SHP77 (cell line): Measurements from ENCODE around the gene CD200R1L.
"Not testable (repeated sequence)": the region's sequence is repeated elsewhere in the genome, so short reads cannot be mapped to it uniquely, and the experiment has no call there.

Experiments used
- DNase-seq, 2 experiments: peaks; one replicate each; lab custom pipeline; 2025; lab: John Stamatoyannopoulos, UW

The CD200R1L gene

DNA sequence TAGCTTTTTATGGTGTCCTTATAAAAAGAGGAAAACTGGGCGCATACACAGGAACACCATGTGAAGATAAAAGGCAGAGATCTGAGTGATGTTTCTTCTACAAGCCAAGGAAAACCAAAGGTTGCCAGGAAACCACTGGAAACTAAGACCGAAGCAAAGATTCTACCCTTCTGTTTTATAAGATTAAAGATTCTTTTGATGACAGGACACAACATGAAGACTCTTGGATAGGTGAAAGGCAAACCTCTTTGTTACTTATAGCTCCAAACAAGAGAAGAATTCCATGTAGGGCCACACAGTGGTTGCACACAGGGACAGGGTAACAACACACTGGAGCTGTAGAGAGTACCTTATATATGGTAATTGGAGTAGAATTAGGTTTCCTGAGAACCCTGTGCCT lies at the start of gene CD200R1L:
CD200R1L (minus strand) TSS at position 101 of the 400 bp plus-strand sequence. CDS start 17,497 bp downstream, outside the sequence.
- no peak for DNase-seq

- peak in 1 of 2 experiments; percentile 6 for DNase-seq
Observed at GRCh38 chr3:112894258-112894657, 47.6 kb upstream of the CD200R1L start.

GRCh38 chr3:112889357-112889756 lies 42.7 kb upstream of the CD200R1L start:
- no peak for DNase-seq

DNA sequence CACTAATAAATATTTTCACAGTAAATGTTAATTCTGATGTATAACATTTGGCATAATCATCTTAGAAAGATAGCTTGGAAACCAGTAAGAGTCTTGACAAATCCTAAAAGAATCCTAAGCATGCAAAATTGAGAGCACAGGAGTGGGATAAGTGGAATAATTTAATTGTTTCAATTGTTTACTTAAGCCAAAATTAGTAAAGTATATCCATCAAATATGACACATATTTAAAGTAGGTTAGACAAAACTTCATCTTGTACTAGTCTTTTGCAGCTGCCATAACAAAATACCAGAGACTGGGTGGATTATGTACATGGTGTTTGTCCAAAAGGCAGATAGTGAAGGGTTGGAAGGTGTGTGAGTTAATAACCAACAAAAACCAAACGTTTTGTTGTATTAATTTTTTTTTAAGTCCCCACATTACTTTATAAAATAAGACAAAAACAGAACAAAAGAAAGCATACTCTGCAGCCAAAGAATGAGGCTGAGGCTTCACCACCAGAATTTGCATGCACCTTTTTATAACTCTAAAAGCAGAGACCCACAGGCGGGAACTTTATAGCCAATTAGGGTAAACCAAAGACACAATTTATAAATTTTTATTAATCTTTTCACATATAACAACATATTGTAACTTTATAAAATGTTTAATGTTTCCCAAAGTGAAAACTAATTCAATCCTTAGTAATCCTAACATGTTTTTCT lies 41.9 kb upstream of the CD200R1L start:
- no peak for DNase-seq

DNA sequence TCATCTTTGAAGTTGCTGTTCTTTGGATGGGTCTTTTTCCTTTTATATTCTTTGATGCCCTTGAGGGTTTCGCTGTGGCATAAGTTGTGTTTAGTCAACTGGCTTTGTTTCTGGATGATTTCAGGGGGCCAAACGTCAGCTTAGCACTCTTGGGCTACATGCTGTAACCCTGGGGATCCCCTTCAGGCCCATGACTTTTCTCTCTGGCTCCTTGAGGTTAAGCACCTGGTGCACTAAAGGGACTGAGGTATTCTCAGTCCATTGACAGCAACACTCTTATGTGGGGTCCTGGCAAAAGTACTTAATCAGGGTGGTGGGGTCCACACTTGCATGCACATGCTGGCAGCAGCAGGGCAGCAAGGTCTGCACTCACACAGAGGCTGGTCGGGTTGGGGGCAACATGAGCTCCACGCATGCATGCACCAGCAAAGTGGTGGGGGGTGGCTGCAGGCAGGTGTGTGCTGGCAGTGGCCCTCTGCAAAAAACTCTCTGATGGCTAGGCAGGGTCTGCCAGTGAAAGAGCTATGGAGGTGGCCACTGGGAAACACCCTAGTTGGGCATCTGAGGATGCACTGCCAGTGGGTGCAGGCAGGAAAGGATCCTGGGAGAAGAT lies 38.1 kb upstream of the CD200R1L start:
- DNase-seq: no peak

GRCh38 chr3:112881891-112882290 lies 35.2 kb upstream of the CD200R1L start:
- DNase-seq: no peak

DNA sequence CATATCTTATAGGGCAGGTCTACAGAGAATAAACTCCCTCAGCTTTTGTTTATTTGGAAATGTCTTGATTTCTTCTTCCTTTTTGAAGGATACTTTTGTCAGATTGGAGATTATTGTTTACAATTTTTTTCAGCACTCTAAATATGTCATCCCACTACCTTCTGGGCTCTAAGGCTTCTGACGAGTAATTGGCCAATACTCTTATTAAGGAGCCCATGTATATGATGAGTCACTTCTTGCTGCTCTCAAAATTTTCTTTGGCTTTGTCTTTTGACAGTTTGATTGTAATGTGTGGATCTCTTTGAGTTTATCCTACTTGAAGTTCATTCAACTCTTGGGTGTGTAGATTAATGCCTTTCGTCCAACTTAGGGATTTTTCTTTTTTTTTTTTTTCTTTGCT lies 28.9 kb upstream of the CD200R1L start:
- no peak for DNase-seq

DNA sequence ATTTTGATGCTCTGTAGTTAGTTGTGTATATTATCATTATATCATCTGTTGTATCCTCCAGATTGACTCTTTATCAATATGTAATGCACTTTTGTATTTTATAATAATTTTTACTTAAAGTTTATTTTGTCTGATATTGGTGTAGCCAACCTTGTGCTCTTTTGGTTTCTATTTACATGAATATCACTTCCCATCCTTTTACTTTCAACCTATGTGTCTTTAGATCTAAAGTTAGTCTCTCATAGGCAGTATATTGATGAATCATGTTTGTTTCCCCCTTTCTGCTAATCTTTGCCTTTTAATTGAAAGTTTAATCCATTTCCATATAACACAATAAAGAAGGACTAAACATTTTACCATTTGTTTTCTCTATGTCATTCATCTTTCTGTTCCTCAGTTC lies 28.1 kb upstream of the CD200R1L start:
- no peak for DNase-seq

- DNase-seq: no peak
Observed at GRCh38 chr3:112873632-112874031, 27.0 kb upstream of the CD200R1L start.

GRCh38 chr3:112871735-112872134 lies 25.1 kb upstream of the CD200R1L start:
- no peak for DNase-seq

GRCh38 chr3:112865757-112866156 lies 19.1 kb upstream of the CD200R1L start:
- DNase-seq: no peak

GRCh38 chr3:112860898-112861297 lies 14.2 kb upstream of the CD200R1L start:
- peak in 1 of 2 experiments; percentile 14 for DNase-seq

DNA sequence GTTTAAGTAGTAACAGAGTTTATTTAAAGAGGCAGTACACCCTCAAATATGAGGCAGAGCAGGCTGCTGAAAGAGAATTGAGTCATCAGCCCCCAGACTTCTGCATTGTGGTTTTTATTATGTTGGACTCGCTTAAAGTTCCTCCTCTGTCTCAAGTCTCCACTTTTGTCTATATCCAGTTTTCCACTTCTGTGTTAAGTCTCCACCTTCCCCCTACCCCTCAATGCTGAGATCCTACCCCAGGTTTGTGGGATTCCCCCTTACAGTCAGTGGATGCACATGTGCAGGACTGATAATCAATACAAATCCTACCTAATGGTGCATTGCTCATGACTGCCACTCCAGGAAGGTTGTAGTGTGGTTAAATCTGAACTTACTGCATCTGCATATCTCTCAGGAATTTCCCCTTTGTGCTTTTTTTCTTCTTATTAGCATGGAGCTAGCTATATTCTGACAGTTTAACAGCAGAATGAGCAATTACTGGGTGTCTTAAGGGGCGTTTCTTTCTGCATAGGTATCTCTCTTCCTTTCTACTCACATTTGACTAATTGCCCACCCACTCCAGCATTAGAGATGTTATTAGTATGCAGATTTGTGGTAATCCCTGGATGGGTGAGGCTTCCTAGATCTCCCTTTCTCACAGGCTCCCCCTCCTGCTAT lies 11.9 kb upstream of the CD200R1L start:
- no peak for DNase-seq

GRCh38 chr3:112857526-112857925 lies 10.9 kb upstream of the CD200R1L start:
- DNase-seq: no peak

GRCh38 chr3:112856537-112856936 lies 9.9 kb upstream of the CD200R1L start:
- DNase-seq: no peak

DNA sequence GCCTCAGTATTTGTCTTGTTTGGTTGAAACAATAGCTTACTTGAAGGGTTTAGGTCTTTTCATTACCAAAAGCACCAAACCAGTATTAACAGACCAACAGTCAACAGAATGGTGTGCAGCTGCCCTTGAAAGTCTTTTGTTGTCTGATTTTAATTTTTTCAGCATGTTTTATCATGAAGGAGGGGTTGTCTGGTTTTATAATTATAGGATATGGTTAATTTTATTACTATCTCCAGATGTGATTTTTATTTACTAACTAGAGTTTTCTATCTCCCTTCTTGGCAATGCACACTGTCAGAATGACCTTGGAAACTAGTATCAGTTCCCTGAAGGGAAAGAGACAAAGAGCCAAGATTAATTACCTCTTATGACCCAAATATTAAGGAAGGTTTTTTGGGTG lies 9.2 kb upstream of the CD200R1L start:
- no peak for DNase-seq

- not testable (repeated sequence) for DNase-seq
Observed at GRCh38 chr3:112855074-112855473, 8.4 kb upstream of the CD200R1L start.

GRCh38 chr3:112848196-112848595 lies 1.5 kb upstream of the CD200R1L start:
- no peak for DNase-seq

DNA sequence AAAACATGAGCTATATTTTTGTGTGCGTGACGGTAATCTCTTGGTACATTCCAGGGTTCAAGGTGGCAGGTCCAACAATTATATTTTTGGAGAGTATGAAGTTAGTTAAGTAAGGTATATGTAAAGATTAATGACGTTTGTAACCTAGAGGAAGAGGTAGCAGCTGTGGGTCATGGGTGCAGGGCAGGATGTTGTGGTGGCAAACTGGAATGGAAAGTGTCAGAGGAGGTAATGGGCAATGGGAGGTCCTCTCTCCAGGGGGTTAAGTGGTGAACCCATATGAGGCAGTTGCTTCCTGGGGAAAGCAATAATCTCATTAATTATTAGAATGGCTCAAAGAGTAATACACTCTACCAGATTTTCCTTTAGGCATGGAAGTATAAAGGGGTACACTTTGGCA lies 1.0 kb upstream of the CD200R1L start:
- no peak for DNase-seq

GRCh38 chr3:112845772-112846171 lies 892 bp downstream of the CD200R1L start:
- DNase-seq: no peak

- DNase-seq: no peak
Observed at GRCh38 chr3:112829046-112829445, 17.6 kb downstream of the CD200R1L start.

DNA sequence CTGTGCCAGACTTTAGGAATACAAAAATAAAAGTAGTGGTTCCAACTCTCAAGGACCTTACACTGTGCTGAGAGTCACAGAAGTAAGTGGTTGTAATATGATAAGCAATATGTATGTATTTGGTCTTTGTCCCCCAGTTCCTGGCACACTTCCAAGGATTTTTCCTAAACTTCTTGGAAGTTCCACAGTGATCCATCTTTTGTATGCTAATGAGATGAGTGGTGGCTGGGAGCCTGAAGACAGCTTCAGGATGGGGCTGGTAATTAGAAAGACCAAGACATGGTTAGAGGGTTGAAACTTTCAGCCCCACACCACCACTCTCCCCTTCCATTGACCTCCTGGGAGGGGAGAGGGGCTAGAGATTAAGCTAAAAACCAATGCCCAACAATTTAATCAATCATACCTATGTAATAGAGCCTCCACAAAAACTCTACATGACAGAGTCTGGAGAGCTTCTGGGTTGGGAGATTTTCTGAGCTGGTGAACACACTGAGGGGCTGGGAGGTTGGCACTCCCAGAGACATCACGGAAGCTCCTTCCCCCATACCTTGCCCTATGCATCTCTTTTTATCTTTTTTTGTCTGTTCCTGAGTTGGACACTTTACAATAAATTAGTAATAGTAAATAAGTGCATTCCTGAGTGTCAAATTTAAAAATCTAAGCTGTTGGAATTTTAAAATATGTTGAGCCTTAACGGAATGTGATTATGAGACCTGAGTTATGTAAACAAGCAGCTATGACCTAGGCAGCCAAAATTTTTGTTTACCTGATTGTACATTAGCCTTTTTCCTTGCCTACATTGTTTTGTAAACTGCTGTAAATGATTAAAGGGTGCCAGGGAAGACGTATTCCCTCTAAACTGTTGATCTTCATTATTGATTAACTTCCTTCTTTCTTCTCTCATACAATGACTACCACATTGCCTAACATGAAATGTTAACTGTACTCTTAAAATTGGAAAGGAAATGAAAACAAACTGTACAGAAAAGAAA lies 24.3 kb downstream of the CD200R1L start:
- no peak for DNase-seq
